Measurements from ENCODE around the gene GOLGB1. TPM values are rescaled to one million over a fixed set of nuclear protein-coding genes. Genes with fewer than 3 reads are reported as not detected.

The GOLGB1 gene
- total RNA-seq, 4 donors from 2014 or later: 32.6 to 78.3 (median 54.9) TPM

- H3K9me3 ChIP-seq: no peaks in the 10 kb centered on the region
- H3K36me3 ChIP-seq: no peaks in the 10 kb centered on the region
- no peak overlapping the region for H3K4me3 ChIP-seq
- H3K27me3 ChIP-seq: no peaks in the 10 kb centered on the region
- no peak for TF ChIP-seq POLR2A (IDR thresholded peaks at IDR 0.05)
- intact Hi-C loops (cut with DNase I; ENCODE audit: low total_unique reads): no loop called here
- H3K4me1 ChIP-seq: no peaks in the 10 kb centered on the region
- H3K27ac ChIP-seq: no peak overlapping the region
- no peak for DNase-seq
These were observed 125.2 kb downstream of the GOLGB1 start for GRCh38 chr3:121624147-121624899.

- no peaks in the 10 kb centered on the region for H3K27me3 ChIP-seq
- intact Hi-C loops (cut with DNase I; ENCODE audit: low total_unique reads): no loop called here
- H3K4me3 ChIP-seq: no peak overlapping the region
- H3K36me3 ChIP-seq: no peaks in the 10 kb centered on the region
- DNase-seq: no peak
- TF ChIP-seq POLR2A (IDR thresholded peaks at IDR 0.05): no peak
- no peak for TF ChIP-seq CTCF (IDR thresholded peaks at IDR 0.05)
- no peaks in the 10 kb centered on the region for H3K9me3 ChIP-seq
- H3K4me1 ChIP-seq: no peaks in the 10 kb centered on the region
- H3K27ac ChIP-seq: no peak overlapping the region
These were observed 128.1 kb downstream of the GOLGB1 start for GRCh38 chr3:121621491-121621890.

- no peaks in the 10 kb centered on the region for H3K36me3 ChIP-seq
- DNase-seq: no peak
- no peak overlapping the region for H3K27ac ChIP-seq
- no peaks in the 10 kb centered on the region for H3K27me3 ChIP-seq
- no peak overlapping the region for H3K4me3 ChIP-seq
- TF ChIP-seq POLR2A (IDR thresholded peaks at IDR 0.05) (no peak), CTCF (IDR thresholded peaks at IDR 0.05) (no peak)
- no peaks in the 10 kb centered on the region for H3K9me3 ChIP-seq
- no peaks in the 10 kb centered on the region for H3K4me1 ChIP-seq
- intact Hi-C loops (cut with DNase I; ENCODE audit: low total_unique reads): no loop called here
These were observed 129.8 kb downstream of the GOLGB1 start for GRCh38 chr3:121619691-121620090.

Small RNA genes within 50 kb of the gene (small RNA-seq; reads per million reads assigned to genes)
- gene RNU4-62P: not detected

Other genes starting within 250 kb of the GOLGB1 start
- gene POLQ, start 203.8 kb downstream of the GOLGB1 start, total RNA-seq: 1 to 10 TPM in 1 of 4 donors, under 1 TPM in 2, not detected in 1; 0.26 to 5.8 (median 0.58) TPM
- gene ARGFX, start 181.8 kb downstream of the GOLGB1 start, total RNA-seq: not detected
- gene FBXO40, start 156.4 kb downstream of the GOLGB1 start, total RNA-seq: under 1 TPM in 2 of 4 donors, not detected in 2; 0.06 to 0.21 TPM
- gene HCLS1, start 88.8 kb downstream of the GOLGB1 start, total RNA-seq: 10 to 100 TPM; 12.2 to 28.8 (median 16.9) TPM
- 10 to 100 TPM; 17.9 to 69.4 (median 37.7) TPM for gene IQCB1, start 85.3 kb upstream of the GOLGB1 start, total RNA-seq
- gene EAF2, start 85.5 kb upstream of the GOLGB1 start, total RNA-seq: 10 to 100 TPM in 2 of 4 donors, 1 to 10 TPM in 1, under 1 TPM in 1; 0.88 to 21.8 (median 6.9) TPM
- 1 to 10 TPM in 3 of 4 donors, under 1 TPM in 1; 0.77 to 9.3 (median 4.0) TPM for gene SLC15A2, start 144.7 kb upstream of the GOLGB1 start, total RNA-seq